Activated CD8-positive, alpha-beta memory T cell treated with anti-CD3 and anti-CD28 coated beads, Interleukin-2, amount 50 U/mL, for 24 hours (primary cell): ENCODE measurements around the gene AKAP6.
"Not testable (repeated sequence)": the region's sequence is repeated elsewhere in the genome, so short reads cannot be mapped to it uniquely, and the experiment has no call there.

Source experiments
- DNase-seq: peaks from one replicate; pipeline ENCODE4 v3.0.0-alpha.2; 2020; ENCODE audit errors: extremely low read depth

Gene AKAP6

GRCh38 chr14:32576977-32577376 lies 247.9 kb downstream of the AKAP6 start:
- no peak for DNase-seq

GRCh38 chr14:32578181-32578580 lies 249.1 kb downstream of the AKAP6 start:
- DNase-seq: no peak

GRCh38 chr14:32583427-32583826 lies 254.3 kb downstream of the AKAP6 start:
- DNase-seq: not testable (repeated sequence)

GRCh38 chr14:32584079-32584478 lies 255.0 kb downstream of the AKAP6 start:
- no peak for DNase-seq

- no peak for DNase-seq
Measured at GRCh38 chr14:32587461-32587860, 258.4 kb downstream of the AKAP6 start.

GRCh38 chr14:32588448-32589320 lies 259.6 kb downstream of the AKAP6 start:
- no peak for DNase-seq

- no peak for DNase-seq
Measured at GRCh38 chr14:32590157-32590556, 261.1 kb downstream of the AKAP6 start.

- DNase-seq: no peak
Measured at GRCh38 chr14:32593290-32593942, 264.3 kb downstream of the AKAP6 start.

GRCh38 chr14:32594766-32595165 lies 265.7 kb downstream of the AKAP6 start:
- no peak for DNase-seq

- DNase-seq: no peak
Measured at GRCh38 chr14:32595497-32595896, 266.4 kb downstream of the AKAP6 start.

GRCh38 chr14:32596390-32596789 lies 267.3 kb downstream of the AKAP6 start:
- DNase-seq: no peak

GRCh38 chr14:32597771-32598170 lies 268.7 kb downstream of the AKAP6 start:
- DNase-seq: no peak

- DNase-seq: no peak
Measured at GRCh38 chr14:32601069-32601468, 272.0 kb downstream of the AKAP6 start.

GRCh38 chr14:32601906-32602305 lies 272.8 kb downstream of the AKAP6 start:
- no peak for DNase-seq

GRCh38 chr14:32602699-32603098 lies 273.6 kb downstream of the AKAP6 start:
- DNase-seq: no peak

GRCh38 chr14:32603992-32604565 lies 275.0 kb downstream of the AKAP6 start:
- no peak for DNase-seq

GRCh38 chr14:32606301-32606700 lies 277.2 kb downstream of the AKAP6 start:
- DNase-seq: no peak

GRCh38 chr14:32607399-32607798 lies 278.3 kb downstream of the AKAP6 start:
- no peak for DNase-seq

GRCh38 chr14:32608857-32609256 lies 279.8 kb downstream of the AKAP6 start:
- DNase-seq: no peak

GRCh38 chr14:32609388-32609787 lies 280.3 kb downstream of the AKAP6 start:
- no peak for DNase-seq

GRCh38 chr14:32611752-32612151 lies 282.7 kb downstream of the AKAP6 start:
- no peak for DNase-seq

- no peak for DNase-seq
Measured at GRCh38 chr14:32618991-32619390, 289.9 kb downstream of the AKAP6 start.

GRCh38 chr14:32620303-32620702 lies 291.2 kb downstream of the AKAP6 start:
- no peak for DNase-seq
